Adrenal gland (tissue), 5 donors: ENCODE data around the gene MRGPRF.

Source experiments
- POLR2A ChIP-seq, 2 donors: fragments of 450-650 bp; IDR thresholded peaks; one replicate each; pipeline ENCODE4 v1.6.1; 2017; ENCODE audit warnings: antibody characterized with exemption in 2 of 2, mild to moderate bottlenecking in 2 of 2, moderate library complexity in 1 of 2
- TF ChIP-seq, protein P1 (sequence below), 6 experiments: fragments of 450-650 bp in 4 of 6; fragments of 200-600 bp in 2 of 6; sonication (generic) in 1 of 6; IDR thresholded peaks; 1 replicate in 5 of 6; 2 replicates in 1 of 6; pipeline versions ENCODE4 v1.5.1 to v1.8.0; 2016 to 2021; ENCODE audit warnings: antibody characterized with exemption in 6 of 6, mild to moderate bottlenecking in 2 of 6, moderate library complexity in 1 of 6
- donor health status: DM: no; HTN: no; CAD: no.

DNA sequence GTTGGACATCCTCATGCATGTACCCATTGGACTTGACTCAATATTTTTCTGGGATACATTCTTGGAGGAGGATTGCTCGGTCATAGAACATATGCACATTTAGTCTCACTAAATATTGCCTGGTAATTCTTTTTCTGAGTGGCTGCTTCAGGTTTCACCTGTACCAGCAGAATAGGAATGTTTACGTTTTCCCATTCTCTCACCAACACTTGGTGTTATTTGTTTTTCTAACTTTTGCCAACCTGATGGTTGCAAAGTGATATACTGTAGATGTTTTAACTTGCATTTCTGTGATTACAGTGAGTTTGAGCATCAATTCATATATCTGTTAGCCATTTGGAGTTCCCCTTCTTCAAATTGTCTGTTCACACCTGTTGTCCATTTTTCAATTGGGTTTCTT is 30.9 kb downstream of the MRGPRF start:
- TF ChIP-seq, protein P1, sequence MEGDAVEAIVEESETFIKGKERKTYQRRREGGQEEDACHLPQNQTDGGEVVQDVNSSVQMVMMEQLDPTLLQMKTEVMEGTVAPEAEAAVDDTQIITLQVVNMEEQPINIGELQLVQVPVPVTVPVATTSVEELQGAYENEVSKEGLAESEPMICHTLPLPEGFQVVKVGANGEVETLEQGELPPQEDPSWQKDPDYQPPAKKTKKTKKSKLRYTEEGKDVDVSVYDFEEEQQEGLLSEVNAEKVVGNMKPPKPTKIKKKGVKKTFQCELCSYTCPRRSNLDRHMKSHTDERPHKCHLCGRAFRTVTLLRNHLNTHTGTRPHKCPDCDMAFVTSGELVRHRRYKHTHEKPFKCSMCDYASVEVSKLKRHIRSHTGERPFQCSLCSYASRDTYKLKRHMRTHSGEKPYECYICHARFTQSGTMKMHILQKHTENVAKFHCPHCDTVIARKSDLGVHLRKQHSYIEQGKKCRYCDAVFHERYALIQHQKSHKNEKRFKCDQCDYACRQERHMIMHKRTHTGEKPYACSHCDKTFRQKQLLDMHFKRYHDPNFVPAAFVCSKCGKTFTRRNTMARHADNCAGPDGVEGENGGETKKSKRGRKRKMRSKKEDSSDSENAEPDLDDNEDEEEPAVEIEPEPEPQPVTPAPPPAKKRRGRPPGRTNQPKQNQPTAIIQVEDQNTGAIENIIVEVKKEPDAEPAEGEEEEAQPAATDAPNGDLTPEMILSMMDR (IDR thresholded peaks at IDR 0.05), result no peak
- TF ChIP-seq POLR2A (IDR thresholded peaks at IDR 0.05), result no peak
